Ishikawa (cell line): ENCODE measurements around the gene DTX3.

Source experiments
- CEBPB ChIP-seq: IDR thresholded peaks from 2 replicates; pipeline ENCODE4 v1.6.1; 2012
- CREB1 ChIP-seq: IDR thresholded peaks from 2 replicates; pipeline ENCODE4 v1.6.1; 2012; ENCODE audit warnings: low read depth
- EGR1 ChIP-seq: IDR thresholded peaks from 2 replicates; pipeline ENCODE4 v1.6.1; 2012
- EP300 ChIP-seq: IDR thresholded peaks from 2 replicates; pipeline ENCODE4 v1.6.1; 2012; ENCODE audit warnings: borderline replicate concordance
- FOXM1 ChIP-seq: IDR thresholded peaks from 2 replicates; pipeline ENCODE4 v1.6.1; 2012; ENCODE audit warnings: low read depth, borderline replicate concordance
- MAX ChIP-seq: IDR thresholded peaks from 2 replicates; pipeline ENCODE4 v1.6.1; 2012
- NFIC ChIP-seq: IDR thresholded peaks from 2 replicates; pipeline ENCODE4 v1.6.1; 2012
- RAD21 ChIP-seq: IDR thresholded peaks from 2 replicates; pipeline ENCODE4 v1.6.1; 2012; ENCODE audit warnings: low read depth
- REST ChIP-seq: IDR thresholded peaks from 2 replicates; pipeline ENCODE4 v1.6.1; 2012; ENCODE audit warnings: low read depth, mild to moderate bottlenecking
- TAF1 ChIP-seq: IDR thresholded peaks from 2 replicates; pipeline ENCODE4 v1.6.1; 2012; ENCODE audit warnings: low read depth, mild to moderate bottlenecking
- TCF12 ChIP-seq: IDR thresholded peaks from 2 replicates; pipeline ENCODE4 v1.6.1; 2012; ENCODE audit warnings: low read depth
- TEAD4 ChIP-seq: IDR thresholded peaks from 2 replicates; pipeline ENCODE4 v1.6.1; 2012
- USF1 ChIP-seq: IDR thresholded peaks from 2 replicates; pipeline ENCODE4 v1.6.1; 2012
- YY1 ChIP-seq: IDR thresholded peaks from 2 replicates; pipeline ENCODE4 v1.6.1; 2012; ENCODE audit warnings: low read depth
- ZBTB7A ChIP-seq: IDR thresholded peaks from 2 replicates; pipeline ENCODE4 v1.6.1; 2012; ENCODE audit warnings: low read depth

DTX3 gene

GRCh38 chr12:57590479-57590863 lies 14.2 kb upstream of the DTX3 start:
- TF ChIP-seq FOXM1: no peak
- TF ChIP-seq RAD21: no peak

GRCh38 chr12:57590864-57591781 lies 13.5 kb upstream of the DTX3 start, which contains the start of gene PIP4K2C:
Gene PIP4K2C (plus strand): TSS chr12:57591192. CDS start chr12:57591290, 98 bp downstream.
- peak; percentile 80 for TF ChIP-seq YY1
- TF ChIP-seq ZBTB7A: peak; percentile 72; the same call in 1 of the 2 replicates
- TF ChIP-seq FOXM1: no peak
- TF ChIP-seq RAD21: no peak
- TF ChIP-seq EP300: no peak; the same call in 1 of the 2 replicates
- TF ChIP-seq REST: 0 out of 2 replicates have a peak, but pooled peaks have one; percentile 24
- no peak for TF ChIP-seq EGR1
- peak; percentile 45; the same call in 1 of the 2 replicates for TF ChIP-seq TCF12
- TF ChIP-seq CREB1: 0 out of 2 replicates have a peak, but pooled peaks have one; percentile 7
- TF ChIP-seq USF1: peak; percentile 98
- TF ChIP-seq TEAD4: no peak; the same call in 1 of the 2 replicates
- TF ChIP-seq NFIC: no peak
- no peak; the same call in 1 of the 2 replicates for TF ChIP-seq CEBPB
- peak; percentile 86 for TF ChIP-seq TAF1
- peak; percentile 97 for TF ChIP-seq MAX

GRCh38 chr12:57591782-57592325 lies 12.8 kb upstream of the DTX3 start:
- no peak for TF ChIP-seq EGR1

- TF ChIP-seq REST (no peak), CREB1 (no peak), TCF12 (no peak), NFIC (no peak), TEAD4 (no peak), EGR1 (no peak), YY1 (no peak)
These were observed 12.0 kb upstream of the DTX3 start for GRCh38 chr12:57592551-57593165.

- TF ChIP-seq USF1 (no peak), MAX (no peak), CREB1 (no peak), EP300 (no peak), CEBPB (no peak), ZBTB7A (no peak), FOXM1 (no peak), EGR1 (no peak), YY1 (no peak), TCF12 (no peak), REST (no peak), TAF1 (no peak), NFIC (no peak), TEAD4 (no peak), RAD21 (no peak)
These were observed 11.4 kb upstream of the DTX3 start for GRCh38 chr12:57593187-57593586.
